HTR-8/SVneo (cell line): ENCODE measurements around the gene SHROOM2.
"Not testable (repeated sequence)": the region's sequence is repeated elsewhere in the genome, so short reads cannot be mapped to it uniquely, and the experiment has no call there.

Source experiments
- DNase-seq: peaks from one replicate; pipeline ENCODE4 v3.0.0; 2011; ENCODE audit warnings: low spot score, mixed read lengths; ENCODE audit not compliant: insufficient read length
- FAIRE-seq: peaks from 2 replicates; lab custom pipeline; 2011; peaks lifted over from hg19 to GRCh38; lab: Jason Lieb, UNC

Gene SHROOM2

GRCh38 chrX:9785944-9786797 is at the start of gene SHROOM2:
Gene SHROOM2 (plus strand): TSS chrX:9786429. CDS start chrX:9786546, 117 bp downstream.
- no peak for DNase-seq
- FAIRE-seq, result no peak

GRCh38 chrX:9737363-9737762 is 48.9 kb upstream of the SHROOM2 start:
- DNase-seq (no peak), FAIRE-seq (no peak)

GRCh38 chrX:9738151-9738550 is 48.1 kb upstream of the SHROOM2 start:
- FAIRE-seq (no peak), DNase-seq (no peak)

GRCh38 chrX:9739130-9739529 is 47.1 kb upstream of the SHROOM2 start:
- DNase-seq, result no peak
- no peak for FAIRE-seq

- no peak for FAIRE-seq
- no peak for DNase-seq
Observed at GRCh38 chrX:9745417-9746115, 40.7 kb upstream of the SHROOM2 start.

- FAIRE-seq, result no peak
- no peak for DNase-seq
Observed at GRCh38 chrX:9746148-9746888, 39.9 kb upstream of the SHROOM2 start.

GRCh38 chrX:9747644-9748043 is 38.6 kb upstream of the SHROOM2 start:
- FAIRE-seq, result no peak
- no peak for DNase-seq

GRCh38 chrX:9749146-9749692 is 37.0 kb upstream of the SHROOM2 start:
- FAIRE-seq, result no peak
- DNase-seq, result no peak

GRCh38 chrX:9757366-9757765 is 28.9 kb upstream of the SHROOM2 start:
- FAIRE-seq (no peak), DNase-seq (no peak)

GRCh38 chrX:9758021-9758638 is 28.1 kb upstream of the SHROOM2 start:
- FAIRE-seq (no peak), DNase-seq (no peak)

GRCh38 chrX:9759337-9759736 is 26.9 kb upstream of the SHROOM2 start:
- DNase-seq, result no peak
- FAIRE-seq, result no peak

GRCh38 chrX:9765072-9765736 is 21.0 kb upstream of the SHROOM2 start:
- no peak for FAIRE-seq
- DNase-seq, result no peak

- FAIRE-seq (no peak), DNase-seq (no peak)
Observed at GRCh38 chrX:9765737-9766097, 20.5 kb upstream of the SHROOM2 start, which contains the start of gene GPR143. Gene GPR143 (minus strand): TSS chrX:9765847. CDS start chrX:9765817, 30 bp downstream.

GRCh38 chrX:9767375-9767774 is 18.9 kb upstream of the SHROOM2 start:
- FAIRE-seq, result no peak
- DNase-seq, result no peak

- FAIRE-seq, DNase-seq: not testable (repeated sequence)
Observed at GRCh38 chrX:9768321-9768839, 17.8 kb upstream of the SHROOM2 start.

- DNase-seq (no peak), FAIRE-seq (no peak)
Observed at GRCh38 chrX:9770319-9770718, 15.9 kb upstream of the SHROOM2 start.

GRCh38 chrX:9772943-9773342 is 13.3 kb upstream of the SHROOM2 start:
- FAIRE-seq, result no peak

GRCh38 chrX:9775930-9776329 is 10.3 kb upstream of the SHROOM2 start:
- DNase-seq (no peak), FAIRE-seq (no peak)

More at GRCh38 chrX:9772943-9773342, 13.3 kb upstream of the SHROOM2 start:
- no peak for DNase-seq

GRCh38 chrX:9781941-9782340 is 4.3 kb upstream of the SHROOM2 start:
- no peak for DNase-seq
- no peak for FAIRE-seq
